Measurements from ENCODE around the gene RBM41.

RBM41 gene

GRCh38 chrX:107025545-107025944 is 93.1 kb downstream of the RBM41 start:
- no peak for DNase-seq (ENCODE audit: low read depth)

GRCh38 chrX:107014936-107015335 is 103.7 kb downstream of the RBM41 start:
- no peak for DNase-seq (ENCODE audit: low read depth)

Measured in GM04504 (cell line).